ENCODE measurements around the gene CCDC150.

GRCh38 chr2:196677404-196677803 is 37.9 kb downstream of the CCDC150 start:
- TF ChIP-seq, protein P1, sequence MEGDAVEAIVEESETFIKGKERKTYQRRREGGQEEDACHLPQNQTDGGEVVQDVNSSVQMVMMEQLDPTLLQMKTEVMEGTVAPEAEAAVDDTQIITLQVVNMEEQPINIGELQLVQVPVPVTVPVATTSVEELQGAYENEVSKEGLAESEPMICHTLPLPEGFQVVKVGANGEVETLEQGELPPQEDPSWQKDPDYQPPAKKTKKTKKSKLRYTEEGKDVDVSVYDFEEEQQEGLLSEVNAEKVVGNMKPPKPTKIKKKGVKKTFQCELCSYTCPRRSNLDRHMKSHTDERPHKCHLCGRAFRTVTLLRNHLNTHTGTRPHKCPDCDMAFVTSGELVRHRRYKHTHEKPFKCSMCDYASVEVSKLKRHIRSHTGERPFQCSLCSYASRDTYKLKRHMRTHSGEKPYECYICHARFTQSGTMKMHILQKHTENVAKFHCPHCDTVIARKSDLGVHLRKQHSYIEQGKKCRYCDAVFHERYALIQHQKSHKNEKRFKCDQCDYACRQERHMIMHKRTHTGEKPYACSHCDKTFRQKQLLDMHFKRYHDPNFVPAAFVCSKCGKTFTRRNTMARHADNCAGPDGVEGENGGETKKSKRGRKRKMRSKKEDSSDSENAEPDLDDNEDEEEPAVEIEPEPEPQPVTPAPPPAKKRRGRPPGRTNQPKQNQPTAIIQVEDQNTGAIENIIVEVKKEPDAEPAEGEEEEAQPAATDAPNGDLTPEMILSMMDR (IDR thresholded peaks at IDR 0.05), result no peak
- TF ChIP-seq POLR2A (IDR thresholded peaks at IDR 0.05), result no peak

All from thyroid gland (tissue), 4 donors.